Activated CD4-positive, alpha-beta T cell treated with anti-CD3 and anti-CD28 coated beads, Interleukin-2, amount 50 U/mL, for 1 hour (primary cell): ENCODE measurements around the gene ZNF519.
"Not testable (repeated sequence)": the region's sequence is repeated elsewhere in the genome, so short reads cannot be mapped to it uniquely, and the experiment has no call there.

Experiments used
- DNase-seq: peaks from one replicate; pipeline ENCODE4 v3.0.0-alpha.2; 2020

Gene ZNF519

GRCh38 chr18:14132271-14132700 lies at the start of gene ZNF519:
Gene ZNF519 (minus strand): TSS chr18:14132435. CDS start chr18:14132277, 158 bp downstream.
- DNase-seq = peak; percentile 83

GRCh38 chr18:14179306-14179705 lies 47.1 kb upstream of the ZNF519 start:
- no peak for DNase-seq

- DNase-seq = peak; percentile 68
Observed at GRCh38 chr18:14178321-14179196, 46.3 kb upstream of the ZNF519 start.

- not testable (repeated sequence) for DNase-seq
Observed at GRCh38 chr18:14177540-14178320, 45.5 kb upstream of the ZNF519 start.

GRCh38 chr18:14175404-14175803 lies 43.2 kb upstream of the ZNF519 start:
- not testable (repeated sequence) for DNase-seq

GRCh38 chr18:14174706-14175085 lies 42.5 kb upstream of the ZNF519 start:
- no peak for DNase-seq

- DNase-seq = not testable (repeated sequence)
Observed at GRCh38 chr18:14174002-14174705, 41.9 kb upstream of the ZNF519 start.

GRCh38 chr18:14173116-14173951 lies 41.1 kb upstream of the ZNF519 start:
- DNase-seq = not testable (repeated sequence)

- not testable (repeated sequence) for DNase-seq
Observed at GRCh38 chr18:14172142-14173115, 40.2 kb upstream of the ZNF519 start.

- not testable (repeated sequence) for DNase-seq
Observed at GRCh38 chr18:14171301-14172141, 39.3 kb upstream of the ZNF519 start.

GRCh38 chr18:14170367-14171036 lies 38.3 kb upstream of the ZNF519 start:
- DNase-seq = not testable (repeated sequence)

GRCh38 chr18:14162915-14163314 lies 30.7 kb upstream of the ZNF519 start:
- DNase-seq = not testable (repeated sequence)

- not testable (repeated sequence) for DNase-seq
Observed at GRCh38 chr18:14151564-14152113, 19.4 kb upstream of the ZNF519 start.

- DNase-seq = not testable (repeated sequence)
Observed at GRCh38 chr18:14150766-14151165, 18.5 kb upstream of the ZNF519 start.

- DNase-seq = not testable (repeated sequence)
Observed at GRCh38 chr18:14149916-14150420, 17.7 kb upstream of the ZNF519 start.

GRCh38 chr18:14149121-14149850 lies 17.1 kb upstream of the ZNF519 start:
- DNase-seq = not testable (repeated sequence)

- DNase-seq = not testable (repeated sequence)
Observed at GRCh38 chr18:14147935-14148865, 16.0 kb upstream of the ZNF519 start.
